ENCODE data around the gene MUSK. TPM values are rescaled to one million over a fixed set of nuclear protein-coding genes. Genes with fewer than 3 reads are reported as not detected.
A peak's percentile ranks its signal among the peaks of the same experiment; 100 is the strongest.

The MUSK gene
- total RNA-seq, 1 experiment from 2014 or later = not detected

GRCh38 chr9:110746211-110746930, 77.8 kb downstream of the MUSK start:
- no TSS peak for BruUV-seq (replicated peaks)
- Histone ChIP-seq H3K27me3 (ENCODE audit: control insufficient read depth, insufficient read depth, low read length) (no peaks in the 10 kb centered on the region), H3K4me3 (ENCODE audit: low read depth in 2 of 2, low read length in 2 of 2) (no peak overlapping the region), H3K9me3 (ENCODE audit: control insufficient read depth, insufficient read depth, low read depth, low read length) (peaks cover 6% of the 10 kb centered on the region; the same call in 1 of the 2 replicates), H3K27ac (ENCODE audit: low read length) (peak overlapping the region; percentile 87), H3K4me1 (ENCODE audit: control insufficient read depth, insufficient read depth, low read length) (peaks cover 24% of the 10 kb centered on the region), H3K36me3 (ENCODE audit: control insufficient read depth, insufficient read depth, low read length) (no peaks in the 10 kb centered on the region)
- TF ChIP-seq SIN3A (IDR thresholded peaks at IDR 0.05; ENCODE audit: borderline replicate concordance, insufficient read depth, low read depth, low read length) = no peak
- ATAC-seq = no peak
- CTCF ChIA-PET = no interaction called here
- DNase-seq (ENCODE audit: low read depth, low spot score) = no peak
- in situ Hi-C loops (cut with HindIII; ENCODE audit: low pct_unique_long_range_greater_than_20kb, low sequenced_read_pairs) = no loop called here
- intact Hi-C loops (cut with micrococcal nuclease; ENCODE audit: unreplicated experiment) = loop anchor here (10.0 kb wide), 1 partner anchor 102 kb away; no protein-coding TSS in a partner anchor
- POLR2A ChIA-PET = no interaction called here

GRCh38 chr9:110748251-110748893, 79.8 kb downstream of the MUSK start:
- ATAC-seq = no peak
- no peak for DNase-seq (ENCODE audit: low read depth, low spot score)
- no TSS peak for BruUV-seq (replicated peaks)

More at GRCh38 chr9:110748251-110748893, 79.8 kb downstream of the MUSK start:
- ChIA-PET CTCF (no interaction called here), POLR2A (no interaction called here)
- in situ Hi-C loops (cut with HindIII; ENCODE audit: low pct_unique_long_range_greater_than_20kb, low sequenced_read_pairs) (no loop called here), intact Hi-C loops (cut with micrococcal nuclease; ENCODE audit: unreplicated experiment) (loop anchor here (10.0 kb wide), 1 partner anchor 104 kb away; no protein-coding TSS in a partner anchor)
- Histone ChIP-seq H3K36me3 (ENCODE audit: control insufficient read depth, insufficient read depth, low read length) (no peaks in the 10 kb centered on the region), H3K9me3 (ENCODE audit: control insufficient read depth, insufficient read depth, low read depth, low read length) (peaks cover 6% of the 10 kb centered on the region; the same call in 1 of the 2 replicates), H3K27me3 (ENCODE audit: control insufficient read depth, insufficient read depth, low read length) (no peaks in the 10 kb centered on the region), H3K4me1 (ENCODE audit: control insufficient read depth, insufficient read depth, low read length) (peaks cover 28% of the 10 kb centered on the region), H3K4me3 (ENCODE audit: low read depth in 2 of 2, low read length in 2 of 2) (no peak overlapping the region), H3K27ac (ENCODE audit: low read length) (peak overlapping the region; percentile 21; the same call in 1 of the 2 replicates)
- TF ChIP-seq CTCF (IDR thresholded peaks at IDR 0.05) (no peak), REST (IDR thresholded peaks at IDR 0.05; ENCODE audit: insufficient read depth in 1 of 2, low read depth in 2 of 2, low read length in 1 of 2) (no peak), TCF7L2 (IDR thresholded peaks at IDR 0.05; ENCODE audit: low read depth, low read length) (no peak), SIN3A (IDR thresholded peaks at IDR 0.05; ENCODE audit: borderline replicate concordance, insufficient read depth, low read depth, low read length) (no peak), POLR2AphosphoS5 (IDR thresholded peaks at IDR 0.05; ENCODE audit: low read depth, low read length) (no peak)

Data from Panc1 (cell line).